HG03095 (cell line): ENCODE measurements around the gene DDI2.
"Not testable (repeated sequence)": the region's sequence is repeated elsewhere in the genome, so short reads cannot be mapped to it uniquely, and the experiment has no call there.

Source experiments
- ATAC-seq: cut with Tn5 transposase; IDR thresholded peaks from one replicate; pipeline ENCODE4 v1.9.1; 2021; ENCODE audit warnings: moderate library complexity; ENCODE audit not compliant: unreplicated experiment

Gene DDI2

GRCh38 chr1:15676688-15677661, 59.7 kb downstream of the DDI2 start:
- no peak for ATAC-seq

- ATAC-seq: no peak
These were observed 61.3 kb downstream of the DDI2 start for GRCh38 chr1:15678578-15678977.

GRCh38 chr1:15680131-15680530, 62.9 kb downstream of the DDI2 start:
- no peak for ATAC-seq

- no peak for ATAC-seq
These were observed 63.5 kb downstream of the DDI2 start for GRCh38 chr1:15680561-15681348.

- ATAC-seq: no peak
These were observed 64.4 kb downstream of the DDI2 start for GRCh38 chr1:15681349-15682292.

GRCh38 chr1:15682936-15683341, 65.7 kb downstream of the DDI2 start:
- ATAC-seq: no peak

- no peak for ATAC-seq
These were observed 66.2 kb downstream of the DDI2 start for GRCh38 chr1:15683345-15684039.

- peak; percentile 42 for ATAC-seq
These were observed 66.8 kb downstream of the DDI2 start, which contains the start of gene PLEKHM2 for GRCh38 chr1:15684042-15684461. TSS of gene PLEKHM2 (plus strand) at chr1:15684320. CDS start at chr1:15684559, 239 bp downstream.

GRCh38 chr1:15684468-15685291, 67.4 kb downstream of the DDI2 start:
- no peak for ATAC-seq

GRCh38 chr1:15685820-15686219, 68.6 kb downstream of the DDI2 start:
- ATAC-seq: no peak

- no peak for ATAC-seq
These were observed 70.2 kb downstream of the DDI2 start for GRCh38 chr1:15687446-15687845.

- ATAC-seq: no peak
These were observed 73.1 kb downstream of the DDI2 start for GRCh38 chr1:15690317-15690716.

- ATAC-seq: no peak
These were observed 74.3 kb downstream of the DDI2 start for GRCh38 chr1:15691434-15692032.

GRCh38 chr1:15692121-15692682, 74.9 kb downstream of the DDI2 start:
- ATAC-seq: no peak

- ATAC-seq: no peak
These were observed 76.1 kb downstream of the DDI2 start for GRCh38 chr1:15693371-15693770.

- peak; percentile 90 for ATAC-seq
These were observed 79.8 kb downstream of the DDI2 start for GRCh38 chr1:15696956-15697521.

GRCh38 chr1:15698201-15698600, 80.9 kb downstream of the DDI2 start:
- ATAC-seq: no peak

- not testable (repeated sequence) for ATAC-seq
These were observed 82.1 kb downstream of the DDI2 start for GRCh38 chr1:15699321-15699720.
